ENCODE results near the gene CACNA1A.
"Not testable (repeated sequence)": the region's sequence is repeated elsewhere in the genome, so short reads cannot be mapped to it uniquely, and the experiment has no call there.

The CACNA1A gene

GRCh38 chr19:13427273-13428051 is 78.8 kb downstream of the CACNA1A start:
- no peak for DNase-seq (ENCODE audit: low spot score)

- DNase-seq (ENCODE audit: low spot score) = not testable (repeated sequence)
These were observed 80.4 kb downstream of the CACNA1A start for GRCh38 chr19:13425875-13426274.

DNA sequence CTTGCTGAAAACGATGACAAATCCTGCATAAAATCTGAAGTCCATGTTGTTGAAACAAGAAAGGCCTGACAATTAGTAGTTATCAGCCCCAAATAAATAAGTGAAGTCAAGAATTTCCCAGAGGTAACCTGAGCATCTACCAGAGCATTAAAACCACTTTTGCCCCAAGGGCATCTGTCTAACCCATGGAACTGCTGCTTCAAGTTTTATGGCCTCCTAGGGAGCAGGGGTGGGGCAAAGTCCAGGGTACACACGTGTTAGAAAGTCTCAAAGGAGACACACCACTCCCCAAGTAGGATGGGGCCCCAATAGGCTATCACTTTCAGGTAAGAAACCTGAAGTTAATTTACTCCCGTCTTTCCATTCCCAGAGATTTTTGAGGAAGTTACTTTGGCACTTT is 81.1 kb downstream of the CACNA1A start:
- DNase-seq (ENCODE audit: low spot score) = no peak

DNA sequence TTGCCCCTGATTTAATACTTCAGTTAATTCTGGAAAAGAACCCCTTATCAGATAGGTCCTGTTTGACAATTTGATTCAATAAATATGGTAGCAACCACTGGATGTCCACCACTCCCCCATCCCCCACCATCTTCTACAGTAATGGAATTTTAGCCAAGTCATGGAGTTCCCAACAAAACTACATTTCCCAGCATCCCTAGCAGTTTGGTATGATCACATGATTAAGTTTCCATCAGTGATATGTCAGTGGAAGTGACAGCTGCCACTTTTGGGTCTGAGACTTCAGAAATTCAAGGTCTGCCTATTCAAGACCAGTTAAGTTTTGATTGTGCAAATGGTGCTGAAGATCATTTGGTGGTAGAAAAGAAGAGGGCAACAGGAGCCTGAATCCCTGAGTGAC is 85.5 kb downstream of the CACNA1A start:
- no peak for DNase-seq (ENCODE audit: low spot score)

DNA sequence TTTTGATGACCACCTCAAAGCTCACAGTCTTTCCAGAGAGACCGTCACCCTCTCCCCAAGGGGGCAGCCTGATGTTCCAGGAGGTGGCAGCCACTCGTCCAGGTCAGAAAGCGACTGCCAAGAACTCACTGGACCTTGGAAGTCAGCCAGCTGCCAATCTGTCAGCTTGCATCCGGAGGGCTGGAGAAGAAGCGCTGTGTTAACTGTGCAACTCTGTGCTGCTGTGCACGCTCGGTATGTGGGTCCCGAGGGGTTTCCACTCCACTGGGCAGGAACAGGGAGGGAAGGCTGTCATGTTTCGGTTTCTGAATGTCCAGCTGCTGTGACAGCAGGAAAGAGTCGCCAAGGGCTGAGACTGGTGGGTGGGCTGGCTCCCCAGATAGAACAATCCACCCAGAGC is 89.2 kb downstream of the CACNA1A start:
- DNase-seq (ENCODE audit: low spot score) = peak; percentile 49

DNA sequence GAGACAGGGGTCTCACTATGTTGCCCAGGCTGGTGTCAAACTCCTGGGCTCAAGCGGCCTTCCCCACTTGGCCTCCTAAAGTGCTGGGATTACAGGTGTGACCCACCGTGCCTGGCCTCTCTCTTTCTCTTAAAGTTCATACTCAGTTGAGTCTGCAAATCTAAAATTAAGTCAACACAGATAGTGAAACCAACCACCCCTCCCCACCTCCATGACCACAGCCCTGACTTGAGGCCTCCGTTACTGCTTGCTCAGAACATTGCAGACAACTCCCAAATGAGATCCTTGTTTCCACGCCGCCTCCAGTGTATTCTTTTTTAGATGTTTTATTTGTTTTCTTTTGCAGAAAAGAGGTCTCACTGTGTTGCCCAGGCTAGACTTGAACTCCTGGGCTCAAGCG is 94.4 kb downstream of the CACNA1A start:
- DNase-seq (ENCODE audit: low spot score) = no peak

- no peak for DNase-seq (ENCODE audit: low spot score)
These were observed 95.3 kb downstream of the CACNA1A start for GRCh38 chr19:13410946-13411345.

DNA sequence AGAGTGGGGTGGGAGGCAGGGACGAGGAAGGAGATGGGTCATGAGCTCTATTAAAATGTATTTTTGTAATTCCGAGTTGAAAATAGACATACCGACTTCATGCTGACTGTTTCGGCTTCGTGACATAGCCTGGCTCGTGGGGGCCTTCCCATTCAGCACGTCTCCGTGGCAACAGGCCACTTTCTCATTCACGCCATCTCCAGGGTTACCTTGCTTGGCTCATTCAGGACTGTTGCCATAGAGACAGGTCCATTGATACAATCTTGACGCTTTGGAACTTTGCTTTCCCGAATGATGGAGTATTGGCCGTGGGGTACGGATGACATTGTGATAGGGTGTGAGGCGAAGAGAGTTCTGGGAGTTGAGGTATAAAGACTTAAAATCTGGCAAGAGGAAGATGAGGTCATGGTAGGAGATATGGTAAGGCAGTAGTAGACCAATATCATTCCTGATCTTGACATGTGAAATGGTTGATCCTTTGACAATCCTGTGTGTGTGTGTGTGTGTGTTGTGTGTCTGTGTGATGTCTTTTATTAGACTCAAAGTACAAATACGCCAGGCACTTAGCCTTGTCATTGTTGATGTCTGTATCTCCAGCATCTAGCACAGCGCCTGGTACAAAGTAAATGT is 97.3 kb downstream of the CACNA1A start:
- no peak for DNase-seq (ENCODE audit: low spot score)

DNA sequence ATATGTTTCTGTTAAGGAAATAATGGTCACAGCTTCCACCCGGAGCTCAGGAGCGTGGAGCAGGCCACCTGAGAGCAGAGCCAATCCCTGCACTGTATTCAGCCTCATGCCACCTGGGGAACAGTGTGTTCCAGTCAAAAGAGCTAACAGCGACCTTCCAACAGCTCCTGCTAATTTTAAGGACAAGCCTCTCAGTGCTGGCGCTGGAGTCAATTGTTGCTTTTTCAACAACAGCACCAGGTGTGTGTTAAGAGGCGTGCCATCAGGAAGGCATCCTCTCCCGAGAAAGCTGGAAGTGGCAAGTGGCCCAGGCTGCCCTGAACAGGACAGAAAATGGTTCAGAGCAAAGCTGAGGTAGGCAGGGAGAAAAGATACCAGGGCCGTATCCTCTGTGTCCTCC is 102.0 kb downstream of the CACNA1A start:
- peak; percentile 81 for DNase-seq (ENCODE audit: low spot score)

DNA sequence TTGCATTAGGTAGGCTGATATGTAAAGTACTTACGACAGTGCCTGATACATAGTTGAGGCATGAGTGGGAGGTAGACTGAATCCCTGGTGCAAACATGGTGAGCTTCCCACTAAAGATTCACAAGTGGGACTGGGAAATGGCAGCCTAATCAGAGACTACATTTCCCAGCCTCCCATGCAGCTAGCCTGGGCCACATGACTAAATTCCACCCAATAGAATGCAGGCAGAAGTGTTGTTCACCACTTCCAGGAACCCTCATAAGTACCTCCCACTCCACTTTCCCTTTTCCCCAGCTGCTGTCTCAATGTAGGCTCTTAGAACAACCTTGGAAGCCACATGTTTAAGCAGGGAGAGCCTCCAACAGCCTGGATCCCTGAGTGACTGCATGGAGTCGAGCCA is 104.9 kb downstream of the CACNA1A start:
- no peak for DNase-seq (ENCODE audit: low spot score)

GRCh38 chr19:13400296-13400695 is 106.0 kb downstream of the CACNA1A start:
- DNase-seq (ENCODE audit: low spot score) = no peak

DNA sequence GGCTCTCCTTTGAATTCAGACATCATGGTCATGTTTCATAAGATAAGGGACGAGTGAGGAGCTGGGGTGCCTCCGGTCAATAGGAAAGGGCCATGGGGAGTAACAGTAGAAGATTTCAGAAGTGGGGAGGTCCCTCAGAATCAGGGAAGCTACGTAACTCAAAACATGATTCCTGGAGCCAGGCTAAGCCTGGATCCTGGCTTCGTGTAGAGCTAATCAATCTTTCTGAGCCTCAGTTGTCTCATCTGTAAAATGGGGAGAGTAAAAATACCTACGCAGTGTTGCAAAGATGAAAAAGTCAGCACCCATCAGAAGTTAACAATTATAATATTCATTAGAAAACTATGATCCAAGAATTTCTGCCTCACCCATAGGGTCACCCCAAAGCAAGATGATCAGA is 106.5 kb downstream of the CACNA1A start:
- DNase-seq (ENCODE audit: low spot score) = no peak

- peak; percentile 38 for DNase-seq (ENCODE audit: low spot score)
These were observed 107.2 kb downstream of the CACNA1A start for GRCh38 chr19:13398780-13399726.

DNA sequence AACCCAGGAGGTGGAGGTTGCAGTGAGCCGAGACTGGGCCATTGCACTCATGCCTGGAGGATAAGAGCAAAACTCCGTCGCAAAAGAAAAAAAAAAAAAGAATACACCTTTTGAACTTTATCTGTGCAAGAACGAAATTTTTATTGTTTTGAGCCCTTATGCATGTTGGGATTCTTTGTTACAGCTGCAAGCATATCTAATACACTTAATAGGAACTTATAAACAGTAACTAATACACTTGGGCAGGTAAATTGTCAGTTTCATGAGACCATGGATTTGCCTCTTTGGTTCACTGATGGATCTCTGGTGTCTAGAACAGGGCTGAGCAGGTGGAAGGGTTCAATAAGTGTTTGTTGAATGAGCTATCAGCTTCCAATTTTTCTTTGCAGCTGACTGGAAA is 108.1 kb downstream of the CACNA1A start:
- DNase-seq (ENCODE audit: low spot score) = no peak

DNA sequence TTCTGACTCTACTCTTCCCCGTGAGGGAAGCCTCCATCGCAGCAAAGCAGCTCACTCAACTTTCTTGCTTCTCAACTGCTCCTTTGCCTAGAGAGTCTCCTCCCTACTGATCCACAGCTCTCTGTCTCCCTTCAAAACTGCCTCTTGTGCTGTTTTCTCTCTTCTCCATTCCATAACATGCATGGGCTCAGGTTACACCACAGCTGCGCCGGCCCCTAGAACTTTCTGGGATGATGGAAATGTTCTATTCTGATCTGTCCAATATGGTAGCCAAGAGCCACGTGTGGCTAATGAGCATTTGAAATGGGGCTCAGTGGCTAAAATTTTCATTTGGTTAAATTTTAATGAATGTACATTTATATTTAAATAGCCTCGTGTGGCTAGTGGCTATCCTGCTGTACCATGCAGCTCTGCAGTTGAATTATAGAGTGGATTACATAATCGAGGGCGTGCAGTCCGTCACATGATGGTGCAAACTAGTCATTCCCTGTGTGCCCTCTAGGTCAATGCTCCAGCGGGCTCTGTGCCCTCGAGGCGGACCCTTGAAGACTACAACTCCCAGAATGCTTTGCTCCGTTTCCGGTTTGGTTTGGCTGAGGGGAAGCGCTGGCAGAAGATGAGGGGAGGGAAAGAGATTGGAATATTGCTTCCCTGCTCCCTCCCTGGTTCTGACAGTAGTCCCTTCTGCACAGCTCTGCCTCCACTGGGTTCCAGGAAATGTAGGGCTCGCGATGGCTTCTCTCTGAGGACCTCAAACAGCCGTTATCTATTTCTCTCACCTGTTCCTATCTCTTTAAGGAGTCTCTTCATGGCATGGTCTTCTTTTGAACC is 109.8 kb downstream of the CACNA1A start:
- peak; percentile 77 for DNase-seq (ENCODE audit: low spot score)

GRCh38 chr19:13382633-13382938 is 123.7 kb downstream of the CACNA1A start:
- DNase-seq (ENCODE audit: low spot score) = peak; percentile 71

DNA sequence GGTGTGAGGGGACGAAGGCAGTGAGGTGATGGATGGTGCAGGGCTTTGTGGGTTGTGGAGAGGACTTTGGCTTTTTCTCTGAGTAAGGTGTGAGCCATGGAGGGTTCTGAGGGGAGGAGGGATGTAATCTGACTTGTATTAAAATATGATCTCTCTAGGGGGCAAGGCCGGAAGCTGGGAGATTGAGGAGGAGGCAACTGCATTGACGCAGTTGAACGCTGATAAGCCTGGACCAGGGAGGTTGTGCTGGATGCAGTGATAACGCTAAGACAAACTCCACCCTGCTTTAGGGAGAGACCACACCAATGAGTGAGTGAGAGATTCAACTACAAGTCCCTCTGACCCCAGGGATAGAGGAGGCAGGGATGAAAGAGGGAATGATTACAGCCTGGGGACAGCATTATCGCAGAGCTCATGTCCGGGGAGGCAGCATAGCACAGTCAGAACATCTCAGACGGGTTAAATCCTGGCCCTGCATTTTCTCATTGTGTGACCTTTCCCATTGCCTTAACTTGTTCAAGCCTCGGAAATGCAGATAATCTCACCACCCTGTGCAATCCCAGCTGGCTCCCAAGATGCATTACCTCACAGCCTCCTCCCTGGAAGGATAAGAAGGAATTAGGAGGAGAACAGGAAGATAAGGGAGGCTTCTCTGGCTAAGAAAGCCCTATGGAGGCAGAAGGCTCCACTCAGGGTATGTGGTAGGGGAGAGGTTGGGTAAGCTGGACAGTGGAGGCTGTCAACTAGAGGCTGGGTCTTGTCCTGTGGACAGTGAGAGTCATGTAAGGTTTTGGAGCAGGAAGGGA is 124.2 kb downstream of the CACNA1A start:
- DNase-seq (ENCODE audit: low spot score) = no peak

DNA sequence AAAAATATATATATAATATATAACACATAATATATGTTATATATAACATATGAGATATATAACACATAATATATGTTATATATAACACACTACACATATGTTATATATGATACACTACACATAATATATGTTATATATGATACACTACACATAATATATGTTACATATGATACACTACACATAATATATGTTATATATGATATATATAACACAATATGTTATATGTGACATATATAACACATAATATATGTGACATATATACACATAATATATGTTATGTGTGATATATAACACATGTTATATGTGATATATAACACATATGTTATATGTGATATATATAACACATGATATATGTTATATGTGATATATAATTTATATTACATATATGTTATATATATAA is 129.7 kb downstream of the CACNA1A start:
- DNase-seq (ENCODE audit: low spot score) = no peak

DNA sequence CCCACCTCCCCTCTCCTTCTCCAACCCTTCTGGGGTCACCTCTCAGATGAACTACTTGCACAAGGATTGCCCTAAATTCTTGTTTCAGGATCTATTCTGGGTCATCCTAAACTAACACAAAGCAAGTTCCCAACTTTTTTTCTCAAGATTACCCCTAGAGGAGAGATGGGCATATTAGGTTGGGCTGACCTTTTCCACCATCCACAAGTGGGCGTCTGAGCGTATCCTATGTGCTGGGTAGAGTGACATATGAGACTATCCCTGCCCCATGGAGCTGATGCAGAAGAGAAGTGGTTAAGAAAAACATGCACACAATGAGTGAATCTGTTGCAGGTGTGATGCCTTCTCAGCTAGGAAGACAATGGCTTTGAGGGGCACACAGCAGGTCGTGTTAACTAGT is 132.7 kb downstream of the CACNA1A start:
- DNase-seq (ENCODE audit: low spot score) = no peak

- no peak for DNase-seq (ENCODE audit: low spot score)
These were observed 135.3 kb downstream of the CACNA1A start for GRCh38 chr19:13370948-13371347.

DNA sequence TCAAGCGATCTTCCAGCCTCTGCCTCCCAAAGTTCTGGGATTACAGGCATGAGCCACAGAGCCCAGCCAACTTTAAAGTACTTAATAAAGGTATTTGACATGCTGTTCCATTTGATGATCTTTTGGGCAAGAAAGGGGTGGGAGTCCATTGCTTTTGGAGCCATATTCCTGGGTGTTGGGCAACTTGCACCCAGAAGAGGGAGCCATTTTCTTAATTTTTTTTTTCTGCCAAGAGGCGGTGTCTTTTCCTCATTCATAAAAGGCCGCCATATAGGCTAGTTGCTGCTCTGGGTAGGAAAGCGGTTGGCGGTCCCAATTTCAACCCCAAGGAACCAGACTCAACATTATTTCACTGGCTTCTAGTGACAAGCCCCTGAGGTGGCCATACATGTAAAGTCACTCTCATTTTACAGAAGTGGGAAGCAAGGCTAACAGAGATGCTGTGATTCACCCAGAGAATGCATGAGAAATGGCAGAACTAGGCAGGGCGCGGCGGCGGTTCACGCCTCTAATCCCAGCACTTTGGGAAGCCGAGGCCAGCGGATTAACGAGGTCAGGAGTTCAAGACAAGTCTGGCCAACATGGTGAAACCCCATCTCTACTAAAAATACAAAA is 139.6 kb downstream of the CACNA1A start:
- DNase-seq (ENCODE audit: low spot score) = peak; percentile 54
